Mesenteric fat pad (tissue), 1 donor: ENCODE results near the gene PGAP1. TPM values are rescaled to one million over a fixed set of nuclear protein-coding genes. Genes with fewer than 3 reads are reported as not detected.

Source experiments
- DNase-seq: peaks from one replicate; pipeline ENCODE4 v3.0.0-alpha.2; 2020; ENCODE audit warnings: low spot score
- total RNA-seq: library from RNA; stranded (reverse); fragmentation: NEBNext Ultra II Directional; extraction: Animal tissue kit (Norgen Biotek cat#: 25700); gene quantifications from one replicate; pipeline ENCODE4 v1.2.1, GENCODE V29; 2021
- donor health status: DM: yes; HTN: yes; CAD: no.

PGAP1 gene
- total RNA-seq, 1 donor from 2014 or later = 14.6 TPM

GRCh38 chr2:196891136-196891535, 35.4 kb downstream of the PGAP1 start:
- no peak for DNase-seq

GRCh38 chr2:196887431-196887830, 39.1 kb downstream of the PGAP1 start:
- no peak for DNase-seq

GRCh38 chr2:196884368-196884767, 42.1 kb downstream of the PGAP1 start:
- no peak for DNase-seq

GRCh38 chr2:196876364-196876763, 50.1 kb downstream of the PGAP1 start:
- no peak for DNase-seq

- DNase-seq = no peak
Measured at GRCh38 chr2:196875414-196875813, 51.1 kb downstream of the PGAP1 start.

GRCh38 chr2:196873511-196873910, 53.0 kb downstream of the PGAP1 start:
- DNase-seq = no peak

GRCh38 chr2:196854629-196855028, 71.9 kb downstream of the PGAP1 start:
- no peak for DNase-seq

- no peak for DNase-seq
Measured at GRCh38 chr2:196853301-196854087, 73.0 kb downstream of the PGAP1 start.

GRCh38 chr2:196851088-196851487, 75.4 kb downstream of the PGAP1 start:
- DNase-seq = no peak

- no peak for DNase-seq
Measured at GRCh38 chr2:196849895-196850294, 76.6 kb downstream of the PGAP1 start.

- no peak for DNase-seq
Measured at GRCh38 chr2:196846295-196846694, 80.2 kb downstream of the PGAP1 start.

GRCh38 chr2:196845371-196845770, 81.1 kb downstream of the PGAP1 start:
- DNase-seq = no peak

GRCh38 chr2:196840171-196840570, 86.3 kb downstream of the PGAP1 start:
- DNase-seq = no peak

- no peak for DNase-seq
Measured at GRCh38 chr2:196839574-196839973, 86.9 kb downstream of the PGAP1 start.

GRCh38 chr2:196836440-196836839, 90.1 kb downstream of the PGAP1 start:
- DNase-seq = no peak

- no peak for DNase-seq
Measured at GRCh38 chr2:196830701-196831100, 95.8 kb downstream of the PGAP1 start.

- no peak for DNase-seq
Measured at GRCh38 chr2:196827356-196827755, 99.2 kb downstream of the PGAP1 start.

- no peak for DNase-seq
Measured at GRCh38 chr2:196823750-196824522, 102.6 kb downstream of the PGAP1 start.

- no peak for DNase-seq
Measured at GRCh38 chr2:196821195-196821594, 105.3 kb downstream of the PGAP1 start.

- no peak for DNase-seq
Measured at GRCh38 chr2:196809260-196809659, 117.2 kb downstream of the PGAP1 start, which contains the start of gene C2orf66. C2orf66 (minus strand) TSS chr2:196809355; CDS start chr2:196809336, 19 bp downstream.

GRCh38 chr2:196808083-196808665, 118.3 kb downstream of the PGAP1 start:
- no peak for DNase-seq

- DNase-seq = no peak
Measured at GRCh38 chr2:196804381-196804780, 122.1 kb downstream of the PGAP1 start.
